T-helper 1 cell treated with Interleukin-12 subunit alpha and Interleukin-12 subunit beta and Interleukin-4 antibody, amounts not matched to agents 30 μg/mL and 1 μg/mL, for 36 hours (primary cell): ENCODE measurements around the gene PROCA1.
"Not testable (repeated sequence)": the region's sequence is repeated elsewhere in the genome, so short reads cannot be mapped to it uniquely, and the experiment has no call there.

Source experiments
- H3K27ac Mint-ChIP-seq: one replicate; pipeline ENCODE4 v1.8.0; 2021; ENCODE audit warnings: mild to moderate bottlenecking, mixed read lengths
- H3K27me3 Mint-ChIP-seq: one replicate; pipeline ENCODE4 v1.8.0; 2021; ENCODE audit warnings: low read depth, mixed read lengths
- H3K36me3 Mint-ChIP-seq: one replicate; pipeline ENCODE4 v1.8.0; 2021; ENCODE audit warnings: low read depth, mixed read lengths
- H3K4me1 Mint-ChIP-seq: one replicate; pipeline ENCODE4 v1.8.0; 2021; ENCODE audit warnings: low read depth, mixed read lengths
- H3K4me3 Mint-ChIP-seq: one replicate; pipeline ENCODE4 v1.8.0; 2021; ENCODE audit warnings: mild to moderate bottlenecking, moderate library complexity, mixed read lengths
- H3K9me3 Mint-ChIP-seq: one replicate; pipeline ENCODE4 v1.8.0; 2021; ENCODE audit warnings: mixed read lengths

The PROCA1 gene

GRCh38 chr17:28723836-28724499, 12.3 kb upstream of the PROCA1 start:
- not testable (repeated sequence) for H3K9me3 Mint-ChIP-seq, H3K27me3 Mint-ChIP-seq
- H3K4me1 Mint-ChIP-seq = peaks cover 53% of the 10 kb centered on the region
- H3K27ac Mint-ChIP-seq = peak overlapping the region; percentile 72
- H3K4me3 Mint-ChIP-seq = peak overlapping the region; percentile 83
- H3K36me3 Mint-ChIP-seq = peaks cover 46% of the 10 kb centered on the region

DNA sequence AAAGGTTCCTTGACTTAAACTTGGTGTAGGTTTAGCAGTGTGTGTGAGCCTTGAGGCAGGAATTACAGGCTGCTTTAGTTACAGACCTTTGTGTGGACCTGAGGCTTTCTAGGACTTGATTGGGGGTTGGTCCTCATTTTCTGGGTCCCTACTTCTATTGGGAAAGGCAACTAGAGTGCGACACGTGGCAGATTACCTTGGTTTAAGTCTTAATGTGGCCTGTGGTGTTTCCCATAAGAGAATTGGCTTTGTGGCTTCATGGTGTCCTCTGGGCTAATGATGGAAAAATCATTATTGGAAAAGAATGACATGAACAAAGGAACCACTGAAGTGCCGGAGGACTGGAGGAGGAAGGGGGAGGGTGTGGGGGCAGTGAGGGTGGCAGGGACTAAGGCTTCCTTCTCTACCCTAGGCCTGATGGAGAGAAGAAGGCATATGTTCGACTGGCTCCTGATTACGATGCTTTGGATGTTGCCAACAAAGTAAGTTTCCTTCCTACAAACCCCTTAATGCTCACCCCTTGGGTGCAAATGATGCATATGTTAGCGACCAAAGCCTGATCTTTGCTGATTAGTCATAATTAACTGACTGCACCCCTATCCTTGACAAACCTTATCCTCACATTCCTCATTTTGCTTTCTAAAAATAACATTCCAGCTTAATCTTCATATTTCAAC, 11.6 kb upstream of the PROCA1 start:
- peaks cover 46% of the 10 kb centered on the region for H3K36me3 Mint-ChIP-seq
- peaks cover 55% of the 10 kb centered on the region for H3K4me1 Mint-ChIP-seq
- H3K27ac Mint-ChIP-seq = peak overlapping the region; percentile 72
- peak overlapping the region; percentile 37 for H3K4me3 Mint-ChIP-seq
- H3K9me3 Mint-ChIP-seq = no peaks in the 10 kb centered on the region
- peaks cover 7% of the 10 kb centered on the region for H3K27me3 Mint-ChIP-seq

DNA sequence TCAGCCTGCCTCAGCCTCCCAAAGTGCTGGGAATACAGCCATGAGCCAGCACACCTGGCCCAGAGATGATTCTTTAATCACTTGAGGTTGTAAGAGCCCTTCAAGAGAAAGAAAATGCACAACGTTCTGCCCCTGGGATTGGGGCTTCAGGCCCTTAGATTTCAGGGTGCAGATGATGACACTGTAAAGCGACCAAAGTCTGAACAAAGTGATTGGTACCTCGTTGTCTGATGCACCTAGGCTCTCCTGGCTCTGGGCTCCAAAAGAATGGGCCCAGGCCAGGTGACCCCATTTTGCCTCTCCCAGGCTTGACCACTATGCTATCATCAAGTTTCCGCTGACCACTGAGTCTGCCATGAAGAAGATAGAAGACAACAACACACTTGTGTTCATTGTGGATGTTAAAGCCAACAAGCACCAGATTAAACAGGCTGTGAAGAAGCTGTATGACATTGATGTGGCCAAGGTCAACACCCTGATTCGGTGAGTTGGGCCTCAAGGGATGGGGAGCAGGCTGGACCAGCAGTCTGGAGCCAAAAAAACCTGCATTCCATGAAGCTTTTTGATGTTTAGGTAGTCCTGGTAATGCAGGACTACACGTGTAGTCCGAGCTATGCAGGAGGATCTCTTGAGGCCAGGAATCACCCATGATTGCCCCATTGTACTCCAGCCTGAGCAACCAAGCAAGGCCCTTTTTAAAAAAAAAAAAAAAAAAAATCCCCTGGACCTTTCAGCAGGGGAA, 10.9 kb upstream of the PROCA1 start:
- Mint-ChIP-seq H3K4me1 (peaks cover 56% of the 10 kb centered on the region), H3K36me3 (peaks cover 46% of the 10 kb centered on the region), H3K9me3 (no peaks in the 10 kb centered on the region), H3K27me3 (peaks cover 12% of the 10 kb centered on the region), H3K4me3 (peak overlapping the region; percentile 44), H3K27ac (no peak overlapping the region)

- peaks cover 46% of the 10 kb centered on the region for H3K36me3 Mint-ChIP-seq
- H3K9me3 Mint-ChIP-seq = not testable (repeated sequence)
- H3K27me3 Mint-ChIP-seq = peaks cover 18% of the 10 kb centered on the region
These were observed 9.3 kb upstream of the PROCA1 start for GRCh38 chr17:28720997-28721329.

DNA sequence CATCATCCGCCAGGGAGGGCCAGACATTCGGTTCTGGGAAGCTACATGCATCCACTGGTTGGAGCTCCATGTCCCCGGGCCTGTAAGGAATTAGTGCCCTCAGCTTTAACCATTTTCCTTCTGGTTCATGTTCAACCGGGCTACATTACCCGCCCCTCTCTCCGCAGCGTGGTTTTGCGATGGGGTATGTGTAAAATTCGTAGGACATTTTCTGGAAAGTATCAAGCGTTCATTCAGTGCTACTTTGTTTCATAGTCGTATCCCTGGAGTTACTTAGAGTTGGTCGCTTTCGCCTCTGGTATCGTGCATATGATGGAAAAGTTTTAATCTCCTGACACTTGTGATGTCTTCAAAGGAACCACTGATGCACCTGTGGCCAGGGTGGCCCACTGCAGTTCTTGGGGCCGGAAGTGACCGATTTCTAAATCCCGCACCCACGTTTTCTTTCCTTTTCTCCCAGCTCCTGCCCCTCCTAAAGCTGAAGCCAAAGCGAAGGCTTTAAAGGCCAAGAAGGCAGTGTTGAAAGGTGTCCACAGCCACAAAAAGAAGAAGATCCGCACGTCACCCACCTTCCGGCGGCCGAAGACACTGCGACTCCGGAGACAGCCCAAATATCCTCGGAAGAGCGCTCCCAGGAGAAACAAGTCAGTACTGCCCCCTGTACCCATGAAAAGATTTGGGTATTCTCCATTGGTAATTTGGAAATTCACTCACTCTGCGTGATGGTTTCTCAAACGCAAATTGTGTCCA, 8.7 kb upstream of the PROCA1 start:
- peaks cover 24% of the 10 kb centered on the region for H3K27me3 Mint-ChIP-seq
- H3K4me1 Mint-ChIP-seq = peaks cover 45% of the 10 kb centered on the region
- H3K9me3 Mint-ChIP-seq = no peaks in the 10 kb centered on the region
- H3K27ac Mint-ChIP-seq = peak overlapping the region; percentile 96
- H3K4me3 Mint-ChIP-seq = peak overlapping the region; percentile 97
- H3K36me3 Mint-ChIP-seq = peaks cover 46% of the 10 kb centered on the region

More at GRCh38 chr17:28720997-28721329, 9.3 kb upstream of the PROCA1 start:
- Mint-ChIP-seq H3K4me1 (peaks cover 48% of the 10 kb centered on the region), H3K4me3 (peak overlapping the region; percentile 97), H3K27ac (peak overlapping the region; percentile 96)

- peaks cover 35% of the 10 kb centered on the region for H3K36me3 Mint-ChIP-seq
These were observed 7.3 kb upstream of the PROCA1 start for GRCh38 chr17:28719021-28719433.

DNA sequence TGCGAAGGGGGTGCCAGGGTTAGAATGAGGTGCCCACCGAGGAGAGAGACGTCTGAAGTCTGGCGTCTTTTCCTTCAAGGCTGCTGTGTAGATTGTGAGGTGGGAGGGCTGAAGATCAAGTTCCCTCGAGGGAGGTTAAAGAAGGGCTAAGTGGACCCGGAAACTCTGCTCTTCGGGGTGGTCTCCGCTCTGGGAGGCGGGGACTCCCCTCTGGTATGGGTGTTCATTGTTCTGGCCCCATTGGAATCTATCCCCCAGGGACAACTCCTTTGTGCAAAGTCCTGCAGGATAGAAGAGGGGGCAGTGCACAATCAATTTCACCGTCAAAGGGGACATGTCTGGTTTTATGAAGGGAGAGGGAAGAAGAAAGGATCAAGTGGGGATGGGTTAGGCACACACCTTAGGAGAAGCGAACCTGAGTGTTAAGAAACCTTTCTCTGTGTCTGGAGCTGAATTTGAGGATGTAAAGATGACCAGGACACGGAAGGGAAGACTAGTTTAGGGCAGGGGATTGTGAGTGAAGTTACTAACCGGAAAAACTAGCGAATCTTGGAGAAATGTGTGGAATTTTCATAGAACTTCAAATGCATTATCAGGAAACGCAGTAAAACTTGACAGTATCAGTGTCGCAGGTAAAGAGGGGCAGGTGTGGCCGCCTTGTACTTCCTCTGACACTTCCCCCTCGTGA, 6.8 kb upstream of the PROCA1 start:
- Mint-ChIP-seq H3K9me3 (no peaks in the 10 kb centered on the region), H3K27ac (peak overlapping the region; percentile 84), H3K27me3 (peaks cover 35% of the 10 kb centered on the region), H3K4me1 (peaks cover 31% of the 10 kb centered on the region), H3K4me3 (peak overlapping the region; percentile 72), H3K36me3 (peaks cover 29% of the 10 kb centered on the region)

More at GRCh38 chr17:28719021-28719433, 7.3 kb upstream of the PROCA1 start:
- Mint-ChIP-seq H3K4me1 (peaks cover 34% of the 10 kb centered on the region), H3K9me3 (no peaks in the 10 kb centered on the region), H3K4me3 (peak overlapping the region; percentile 97), H3K27ac (peak overlapping the region; percentile 96), H3K27me3 (peaks cover 35% of the 10 kb centered on the region)

GRCh38 chr17:28717578-28718332, 6.1 kb upstream of the PROCA1 start, which contains the start of gene RAB34:
Gene RAB34, minus strand, starts transcription at chr17:28717868. Its CDS starts 602 bp downstream, at chr17:28717266.
- H3K4me3 Mint-ChIP-seq = peak within 1 kb of the TSS; percentile 72
- no peaks in the 10 kb centered on the region for H3K9me3 Mint-ChIP-seq
- peak within 1 kb of the TSS; percentile 84 for H3K27ac Mint-ChIP-seq
- H3K36me3 Mint-ChIP-seq = peaks cover 27% of the 10 kb centered on the region
- H3K27me3 Mint-ChIP-seq = peaks cover 35% of the 10 kb centered on the region
- peaks cover 31% of the 10 kb centered on the region for H3K4me1 Mint-ChIP-seq

DNA sequence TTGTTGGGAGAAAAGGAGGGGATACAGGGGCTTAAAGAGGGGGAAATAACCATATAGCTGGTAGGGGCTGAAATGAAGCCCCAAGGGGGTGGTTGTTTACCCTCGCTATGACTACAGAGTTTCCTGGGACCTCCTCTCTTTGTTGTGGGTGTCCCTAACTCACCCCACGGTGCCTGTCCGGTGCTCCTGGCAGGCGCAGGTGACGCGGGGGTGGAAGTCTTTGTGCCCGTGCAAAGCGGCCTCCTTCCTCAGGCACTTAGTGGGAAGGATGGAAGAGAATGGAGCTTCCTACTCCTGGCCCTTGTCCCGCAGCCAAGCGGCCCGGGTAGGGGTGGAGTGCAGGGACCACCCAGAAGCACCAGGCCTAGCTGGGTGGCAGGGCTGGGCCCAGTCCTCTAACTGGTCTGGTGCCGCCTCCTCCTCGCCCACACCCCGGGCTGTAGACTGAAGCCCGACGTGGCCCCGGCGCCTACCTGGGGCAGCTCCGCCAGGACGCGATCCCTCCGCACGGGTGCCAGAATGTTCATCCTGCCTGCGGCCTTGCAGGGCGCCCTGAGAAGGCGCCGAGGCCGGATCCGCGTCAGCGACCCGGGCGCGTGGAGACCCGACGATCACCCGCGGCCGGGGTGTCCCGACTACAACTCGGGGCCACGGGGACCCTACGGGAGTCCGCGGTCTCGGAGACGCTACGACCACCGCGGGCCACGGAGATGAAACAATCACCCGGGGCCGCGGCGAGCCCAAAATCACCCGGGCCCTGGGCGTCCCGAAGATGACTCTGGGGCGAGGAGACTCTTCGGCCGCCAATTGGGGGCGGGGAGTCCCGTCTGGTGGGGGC, 5.3 kb upstream of the PROCA1 start:
- peaks cover 31% of the 10 kb centered on the region for H3K4me1 Mint-ChIP-seq

GRCh38 chr17:28715217-28715616, 3.5 kb upstream of the PROCA1 start:
- no peak overlapping the region for H3K4me3 Mint-ChIP-seq
- peaks cover 29% of the 10 kb centered on the region for H3K4me1 Mint-ChIP-seq
- no peak overlapping the region for H3K27ac Mint-ChIP-seq
- peaks cover 6% of the 10 kb centered on the region for H3K36me3 Mint-ChIP-seq
- peaks cover 35% of the 10 kb centered on the region for H3K27me3 Mint-ChIP-seq
- H3K9me3 Mint-ChIP-seq = no peaks in the 10 kb centered on the region

More for the DNA sequence above, 5.3 kb upstream of the PROCA1 start:
- Mint-ChIP-seq H3K27ac (no peak overlapping the region), H3K27me3 (peaks cover 35% of the 10 kb centered on the region), H3K9me3 (no peaks in the 10 kb centered on the region), H3K4me3 (peak overlapping the region; percentile 46), H3K36me3 (peaks cover 20% of the 10 kb centered on the region)

DNA sequence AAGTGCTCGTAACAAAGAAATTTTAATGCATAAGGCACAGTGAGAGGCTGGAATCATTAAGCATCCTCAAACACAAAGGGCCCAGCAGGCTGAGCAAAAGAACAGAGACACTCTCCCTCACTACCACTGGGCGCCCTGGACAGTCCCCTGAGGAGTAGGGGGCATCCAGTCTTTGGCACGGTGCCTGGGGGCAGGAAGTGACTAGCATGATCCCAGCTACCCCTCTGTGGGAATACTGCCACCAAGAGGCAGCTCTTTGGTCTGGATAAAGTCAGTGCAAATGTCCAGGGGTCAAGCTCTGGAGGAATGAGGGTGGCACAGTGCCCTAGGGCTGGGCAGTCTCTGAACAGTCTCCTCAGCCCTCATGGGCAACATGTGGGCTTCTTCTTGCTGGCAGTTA, 2.6 kb upstream of the PROCA1 start:
- no peak overlapping the region for H3K4me3 Mint-ChIP-seq
- H3K27me3 Mint-ChIP-seq = peaks cover 33% of the 10 kb centered on the region
- H3K27ac Mint-ChIP-seq = no peak overlapping the region
- peaks cover 26% of the 10 kb centered on the region for H3K4me1 Mint-ChIP-seq
- no peaks in the 10 kb centered on the region for H3K36me3 Mint-ChIP-seq
- H3K9me3 Mint-ChIP-seq = no peaks in the 10 kb centered on the region

DNA sequence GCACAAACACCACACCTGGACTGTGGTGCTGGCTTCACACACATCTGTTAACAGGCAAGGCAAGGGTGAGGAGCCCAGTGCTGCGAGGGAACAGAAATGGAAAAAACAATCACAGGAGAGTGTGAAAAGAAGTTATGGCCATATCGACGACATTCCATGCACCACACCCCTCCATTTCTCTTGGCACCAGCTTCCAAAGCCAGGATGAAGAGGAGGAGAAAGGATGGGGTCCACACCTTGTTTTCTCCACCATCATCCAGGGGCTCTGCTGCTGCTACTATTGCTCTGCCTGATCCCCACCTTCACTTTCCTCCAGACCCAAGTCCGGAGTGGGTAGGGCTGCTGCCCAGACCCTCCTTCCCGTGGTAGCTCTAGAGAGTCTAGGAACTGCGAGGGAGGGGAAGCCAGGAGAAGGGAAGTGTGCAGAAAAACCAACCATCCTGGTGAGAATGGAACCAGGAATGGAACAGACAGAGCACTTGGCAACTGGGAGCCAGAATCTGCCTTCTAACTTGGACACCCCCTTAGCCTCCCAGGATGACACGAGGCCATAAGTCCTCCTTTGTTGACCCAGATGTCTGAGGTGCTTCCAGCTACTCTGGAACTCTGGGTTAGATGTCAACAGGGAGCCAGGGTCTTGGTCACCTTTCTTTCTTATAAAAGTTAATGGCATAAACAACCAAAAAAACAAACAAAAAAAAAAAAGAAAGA, 1.2 kb upstream of the PROCA1 start:
- H3K27ac Mint-ChIP-seq = peak overlapping the region; percentile 96
- H3K27me3 Mint-ChIP-seq = peaks cover 23% of the 10 kb centered on the region
- H3K4me1 Mint-ChIP-seq = peaks cover 16% of the 10 kb centered on the region
- no peaks in the 10 kb centered on the region for H3K9me3 Mint-ChIP-seq
- H3K4me3 Mint-ChIP-seq = peak overlapping the region; percentile 88
- H3K36me3 Mint-ChIP-seq = peaks cover 2% of the 10 kb centered on the region
